Measurements from ENCODE around the gene PRMT2. TPM values are rescaled to one million over a fixed set of nuclear protein-coding genes. Genes with fewer than 3 reads are reported as not detected.
A peak's percentile ranks its signal among the peaks of the same experiment; 100 is the strongest.

The PRMT2 gene
- total RNA-seq, 1 experiment from 2014 or later: 86.4 TPM

DNA sequence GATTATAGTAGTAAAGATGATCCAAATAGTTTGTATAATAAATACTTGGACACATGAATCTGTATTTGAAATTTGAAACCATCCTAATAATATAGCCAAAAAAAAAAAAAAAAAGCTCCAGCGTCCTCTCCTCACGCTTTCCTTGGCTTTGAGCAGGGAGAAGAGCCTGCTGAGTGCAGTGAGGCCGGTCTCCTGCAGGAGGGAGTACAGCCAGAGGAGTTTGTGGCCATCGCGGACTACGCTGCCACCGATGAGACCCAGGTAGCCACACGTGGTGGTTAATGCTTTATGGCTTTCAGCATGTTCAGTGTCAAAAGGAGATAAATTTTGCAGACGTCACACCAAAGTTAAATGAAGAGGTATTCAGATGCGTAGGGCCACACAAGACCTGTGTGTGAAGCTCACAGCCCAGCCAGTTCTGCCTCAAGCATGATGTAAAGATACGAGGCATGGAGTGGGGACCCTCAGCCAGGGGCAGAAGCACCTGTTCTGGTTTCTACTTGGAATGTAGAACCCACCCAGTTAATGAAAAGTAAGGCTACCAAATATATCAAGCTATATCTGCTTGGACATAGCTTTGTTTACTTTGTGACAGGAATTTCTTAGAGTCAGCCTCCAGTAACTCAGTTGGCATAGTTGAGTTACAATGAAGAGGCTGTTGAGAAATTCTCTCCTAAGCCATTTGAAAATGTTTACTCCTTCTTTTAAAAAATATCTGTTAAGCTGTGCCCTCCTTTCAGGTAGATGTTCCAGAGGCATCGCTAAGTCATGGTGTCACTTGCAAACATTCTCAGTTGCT is 8.1 kb downstream of the PRMT2 start:
- CTCF ChIA-PET: no interaction called here
- no peaks in the 10 kb centered on the region for H3K9me3 ChIP-seq (ENCODE audit: low read depth, low read length, poor library complexity, severe bottlenecking)
- POLR2A ChIA-PET (ENCODE audit: low non-redundant PET): no interaction called here
- no TSS peak for BruUV-seq (replicated peaks)
- no peak for TF ChIP-seq EZH2 (IDR thresholded peaks at IDR 0.05; ENCODE audit: borderline replicate concordance, low read depth, low read length, poor library complexity, severe bottlenecking)
- TF ChIP-seq, protein P1, sequence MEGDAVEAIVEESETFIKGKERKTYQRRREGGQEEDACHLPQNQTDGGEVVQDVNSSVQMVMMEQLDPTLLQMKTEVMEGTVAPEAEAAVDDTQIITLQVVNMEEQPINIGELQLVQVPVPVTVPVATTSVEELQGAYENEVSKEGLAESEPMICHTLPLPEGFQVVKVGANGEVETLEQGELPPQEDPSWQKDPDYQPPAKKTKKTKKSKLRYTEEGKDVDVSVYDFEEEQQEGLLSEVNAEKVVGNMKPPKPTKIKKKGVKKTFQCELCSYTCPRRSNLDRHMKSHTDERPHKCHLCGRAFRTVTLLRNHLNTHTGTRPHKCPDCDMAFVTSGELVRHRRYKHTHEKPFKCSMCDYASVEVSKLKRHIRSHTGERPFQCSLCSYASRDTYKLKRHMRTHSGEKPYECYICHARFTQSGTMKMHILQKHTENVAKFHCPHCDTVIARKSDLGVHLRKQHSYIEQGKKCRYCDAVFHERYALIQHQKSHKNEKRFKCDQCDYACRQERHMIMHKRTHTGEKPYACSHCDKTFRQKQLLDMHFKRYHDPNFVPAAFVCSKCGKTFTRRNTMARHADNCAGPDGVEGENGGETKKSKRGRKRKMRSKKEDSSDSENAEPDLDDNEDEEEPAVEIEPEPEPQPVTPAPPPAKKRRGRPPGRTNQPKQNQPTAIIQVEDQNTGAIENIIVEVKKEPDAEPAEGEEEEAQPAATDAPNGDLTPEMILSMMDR (conservative IDR thresholded peaks at IDR 0.05; ENCODE audit: low read depth, low read length): no peak
- intact Hi-C loops (cut with micrococcal nuclease; ENCODE audit: unreplicated experiment): no loop called here
- H3K4me3 ChIP-seq (ENCODE audit: low read depth, low read length, poor library complexity, severe bottlenecking): no peak overlapping the region
- DNase-seq (ENCODE audit: low spot score): no peak
- H3K27ac ChIP-seq (ENCODE audit: low read depth, low read length, poor library complexity, severe bottlenecking): no peak overlapping the region
- peaks cover 48% of the 10 kb centered on the region for H3K36me3 ChIP-seq (ENCODE audit: insufficient read depth, low read length, poor library complexity, severe bottlenecking)
- peaks cover under 1% of the 10 kb centered on the region for H3K4me1 ChIP-seq (ENCODE audit: insufficient read depth, low read length, poor library complexity, severe bottlenecking)
- H3K27me3 ChIP-seq (replicated peaks; ENCODE audit: insufficient read depth, low read depth, low read length, poor library complexity): no peaks in the 10 kb centered on the region

DNA sequence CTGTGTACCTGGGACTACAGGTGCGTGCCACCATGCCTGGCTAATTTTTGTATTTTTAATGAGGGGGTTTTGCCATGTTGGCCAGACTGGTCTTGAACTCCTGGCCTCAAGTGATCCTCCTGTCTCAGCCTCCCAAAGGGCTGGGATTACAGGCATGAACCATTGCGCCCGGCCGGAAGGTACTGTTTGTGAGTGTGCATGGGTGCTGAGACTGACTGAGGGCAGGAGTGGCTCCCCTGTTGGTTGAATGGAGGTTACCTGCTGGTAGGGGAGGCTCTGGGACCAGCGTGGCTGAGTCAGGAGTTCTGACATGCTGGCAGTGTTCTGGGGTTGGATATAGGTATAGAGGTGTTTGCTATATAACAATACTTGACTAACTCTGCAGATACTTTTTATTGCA is 10.4 kb downstream of the PRMT2 start:
- ChIA-PET CTCF (no interaction called here), POLR2A (ENCODE audit: low non-redundant PET) (no interaction called here)
- Histone ChIP-seq H3K4me1 (ENCODE audit: insufficient read depth, low read length, poor library complexity, severe bottlenecking) (no peaks in the 10 kb centered on the region), H3K27me3 (replicated peaks; ENCODE audit: insufficient read depth, low read depth, low read length, poor library complexity) (no peaks in the 10 kb centered on the region), H3K36me3 (ENCODE audit: insufficient read depth, low read length, poor library complexity, severe bottlenecking) (peaks cover 67% of the 10 kb centered on the region), H3K9me3 (ENCODE audit: low read depth, low read length, poor library complexity, severe bottlenecking) (no peaks in the 10 kb centered on the region), H3K4me3 (ENCODE audit: low read depth, low read length, poor library complexity, severe bottlenecking) (no peak overlapping the region), H3K27ac (ENCODE audit: low read depth, low read length, poor library complexity, severe bottlenecking) (no peak overlapping the region)
- intact Hi-C loops (cut with micrococcal nuclease; ENCODE audit: unreplicated experiment): no loop called here
- BruUV-seq (replicated peaks): no TSS peak
- TF ChIP-seq, protein P1 (conservative IDR thresholded peaks at IDR 0.05; ENCODE audit: low read depth, low read length): no peak
- no peak for TF ChIP-seq EZH2 (IDR thresholded peaks at IDR 0.05; ENCODE audit: borderline replicate concordance, low read depth, low read length, poor library complexity, severe bottlenecking)
- no peak for DNase-seq (ENCODE audit: low spot score)

DNA sequence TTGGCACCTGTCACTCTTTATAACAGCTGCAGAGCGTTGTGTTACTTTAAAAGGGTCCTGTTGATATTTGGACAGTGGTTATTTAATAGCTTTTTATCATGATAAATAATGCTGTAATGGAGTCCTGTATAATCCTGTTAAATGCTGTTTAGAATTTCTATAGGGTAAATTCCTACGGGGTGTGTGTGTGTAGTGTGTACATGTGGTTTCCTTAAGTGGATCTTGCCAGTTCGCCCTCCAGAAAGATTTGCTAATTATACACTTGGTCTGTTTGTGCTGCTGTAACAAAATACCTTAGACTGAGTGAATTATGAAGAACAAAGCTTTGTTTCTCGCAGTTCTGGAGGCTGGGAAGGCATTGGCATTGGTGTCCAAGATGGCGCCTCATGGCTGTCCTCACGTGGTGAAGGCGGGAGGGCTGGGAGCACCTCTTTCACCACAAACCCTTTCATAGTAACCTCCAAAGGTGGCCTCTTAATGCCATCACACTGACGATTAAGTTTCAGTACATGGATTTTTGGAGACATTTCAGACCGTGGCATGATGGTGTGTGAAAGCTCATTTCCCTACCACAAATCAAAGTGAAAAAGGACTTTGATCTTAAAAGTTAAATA is 11.2 kb downstream of the PRMT2 start:
- peak; percentile 33 for DNase-seq (ENCODE audit: low spot score)
- H3K27me3 ChIP-seq (replicated peaks; ENCODE audit: insufficient read depth, low read depth, low read length, poor library complexity): no peaks in the 10 kb centered on the region
- no peaks in the 10 kb centered on the region for H3K4me1 ChIP-seq (ENCODE audit: insufficient read depth, low read length, poor library complexity, severe bottlenecking)
- no peak overlapping the region for H3K27ac ChIP-seq (ENCODE audit: low read depth, low read length, poor library complexity, severe bottlenecking)
- intact Hi-C loops (cut with micrococcal nuclease; ENCODE audit: unreplicated experiment): no loop called here
- no TSS peak for BruUV-seq (replicated peaks)
- TF ChIP-seq, protein P1 (conservative IDR thresholded peaks at IDR 0.05; ENCODE audit: low read depth, low read length): no peak
- no peak for TF ChIP-seq EZH2 (IDR thresholded peaks at IDR 0.05; ENCODE audit: borderline replicate concordance, low read depth, low read length, poor library complexity, severe bottlenecking)
- no peak overlapping the region for H3K4me3 ChIP-seq (ENCODE audit: low read depth, low read length, poor library complexity, severe bottlenecking)
- H3K36me3 ChIP-seq (ENCODE audit: insufficient read depth, low read length, poor library complexity, severe bottlenecking): peaks cover 62% of the 10 kb centered on the region
- H3K9me3 ChIP-seq (ENCODE audit: low read depth, low read length, poor library complexity, severe bottlenecking): no peaks in the 10 kb centered on the region
- ChIA-PET POLR2A (ENCODE audit: low non-redundant PET) (no interaction called here), CTCF (no interaction called here)
